SK-N-SH treated with all-trans-retinoic acid at 6 μM for 48 hours (cell line): Measurements from ENCODE around the gene NOL3.

ENCODE experiments used
- BACH2 ChIP-seq: fragments of 250-450 bp; sonication (Bioruptor Pico); IDR thresholded peaks from 2 replicates; pipeline ENCODE4 v1.9.0; 2021; ENCODE audit warnings: mild to moderate bottlenecking, borderline replicate concordance
- ZFP3 ChIP-seq: fragments of 250-450 bp; sonication (Bioruptor Pico); IDR thresholded peaks from 2 replicates; pipeline ENCODE4 v1.5.0; 2020; ENCODE audit warnings: mild to moderate bottlenecking, moderate library complexity
- ZNF70 ChIP-seq: fragments of 450-650 bp; formaldehyde crosslinking; IDR thresholded peaks from 2 replicates; pipeline ENCODE4 v1.5.0; 2020; ENCODE audit warnings: mild to moderate bottlenecking, moderate library complexity
- TF ChIP-seq, protein P1 (sequence below): fragments of 250-450 bp; sonication (Bioruptor Pico); IDR thresholded peaks from 2 replicates; pipeline ENCODE4 v1.8.0; 2020; ENCODE audit warnings: mild to moderate bottlenecking, moderate library complexity, borderline replicate concordance

- TF ChIP-seq BACH2 (CRISPR knock-in tag) = no peak
- TF ChIP-seq, protein P1, sequence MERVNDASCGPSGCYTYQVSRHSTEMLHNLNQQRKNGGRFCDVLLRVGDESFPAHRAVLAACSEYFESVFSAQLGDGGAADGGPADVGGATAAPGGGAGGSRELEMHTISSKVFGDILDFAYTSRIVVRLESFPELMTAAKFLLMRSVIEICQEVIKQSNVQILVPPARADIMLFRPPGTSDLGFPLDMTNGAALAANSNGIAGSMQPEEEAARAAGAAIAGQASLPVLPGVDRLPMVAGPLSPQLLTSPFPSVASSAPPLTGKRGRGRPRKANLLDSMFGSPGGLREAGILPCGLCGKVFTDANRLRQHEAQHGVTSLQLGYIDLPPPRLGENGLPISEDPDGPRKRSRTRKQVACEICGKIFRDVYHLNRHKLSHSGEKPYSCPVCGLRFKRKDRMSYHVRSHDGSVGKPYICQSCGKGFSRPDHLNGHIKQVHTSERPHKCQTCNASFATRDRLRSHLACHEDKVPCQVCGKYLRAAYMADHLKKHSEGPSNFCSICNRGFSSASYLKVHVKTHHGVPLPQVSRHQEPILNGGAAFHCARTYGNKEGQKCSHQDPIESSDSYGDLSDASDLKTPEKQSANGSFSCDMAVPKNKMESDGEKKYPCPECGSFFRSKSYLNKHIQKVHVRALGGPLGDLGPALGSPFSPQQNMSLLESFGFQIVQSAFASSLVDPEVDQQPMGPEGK = no peak
- no peak for TF ChIP-seq ZFP3
- TF ChIP-seq ZNF70 = no peak
Measured at GRCh38 chr16:67207249-67208091, 37.1 kb downstream of the NOL3 start.
